Neural cell (in vitro differentiated cells): ENCODE data around the gene TNF. TPM values are rescaled to one million over a fixed set of nuclear protein-coding genes. Genes with fewer than 3 reads are reported as not detected.

Experiments
- H2AFZ ChIP-seq: fragments of 200-600, 300-800 bp; sonication (generic), shearing (Covaris generic); 2 replicates; pipeline ENCODE4 v1.6.0; 2014; ENCODE audit warnings: low read depth, mild to moderate bottlenecking, antibody characterized with exemption, low read length, moderate library complexity
- H3F3A ChIP-seq: fragments of 200-600 bp; shearing (Covaris generic); 2 replicates; pipeline ENCODE4 v1.6.1; 2016; ENCODE audit warnings: mild to moderate bottlenecking, moderate library complexity, mixed read lengths, antibody characterized with exemption, low read length; ENCODE audit not compliant: insufficient read depth, poor library complexity, severe bottlenecking
- H3K27ac ChIP-seq: fragments of 200-600, 300-800 bp; sonication (generic), shearing (Covaris generic); 2 replicates; pipeline ENCODE4 v1.5.1; 2014; ENCODE audit warnings: mild to moderate bottlenecking, low read length, moderate library complexity
- H3K27me3 ChIP-seq: fragments of 300-800, 200-600 bp; sonication (generic), shearing (Covaris generic); 2 replicates; pipeline ENCODE4 v1.6.0; 2014; ENCODE audit warnings: mild to moderate bottlenecking, low read depth, low read length, moderate library complexity; ENCODE audit not compliant: insufficient read depth
- H3K36me3 ChIP-seq: fragments of 300-800, 200-600 bp; sonication (generic), shearing (Covaris generic); 2 replicates; pipeline ENCODE4 v1.5.1; 2014; ENCODE audit warnings: mild to moderate bottlenecking, antibody characterized with exemption, low read length, moderate library complexity; ENCODE audit not compliant: insufficient read depth
- H3K4me2 ChIP-seq: fragments of 300-800, 200-600 bp; sonication (generic), shearing (Covaris generic); 2 replicates; pipeline ENCODE4 v1.6.0; 2014; ENCODE audit warnings: mild to moderate bottlenecking, low read length
- H3K4me3 ChIP-seq: fragments of 300-800, 200-600 bp; sonication (generic), shearing (Covaris generic); 2 replicates; pipeline ENCODE4 v1.5.1; 2014; ENCODE audit warnings: mild to moderate bottlenecking, low read length, moderate library complexity
- H3K79me2 ChIP-seq: fragments of 200-600 bp; shearing (Covaris generic); replicated peaks from 2 replicates; pipeline ENCODE4 v1.6.0; 2014; ENCODE audit warnings: mild to moderate bottlenecking, low read length, moderate library complexity; ENCODE audit not compliant: insufficient read depth
- H3K9ac ChIP-seq: fragments of 300-800, 200-600 bp; sonication (generic), shearing (Covaris generic); 2 replicates; pipeline ENCODE4 v1.6.1; 2016; ENCODE audit warnings: mild to moderate bottlenecking, low read length, mixed read lengths
- H3K9me2 ChIP-seq: fragments of 200-600 bp; shearing (Covaris generic); 2 replicates; pipeline ENCODE4 v1.6.1; 2016; ENCODE audit warnings: mild to moderate bottlenecking, low read length, mixed read lengths; ENCODE audit not compliant: insufficient read depth
- H3K9me3 ChIP-seq: fragments of 200-600, 300-800 bp; sonication (generic), shearing (Covaris generic); 2 replicates; pipeline ENCODE4 v1.6.1; 2016; ENCODE audit warnings: mild to moderate bottlenecking, mixed run types, low read length, moderate library complexity, mixed read lengths
- H4K20me1 ChIP-seq: fragments of 200-600 bp; shearing (Covaris generic); 2 replicates; pipeline ENCODE4 v1.6.1; 2016; ENCODE audit warnings: mild to moderate bottlenecking, mixed run types; ENCODE audit not compliant: insufficient read depth
- CTCF ChIP-seq: fragments of 450-650 bp; IDR thresholded peaks from 2 replicates; pipeline ENCODE4 v1.5.1; 2014; ENCODE audit warnings: antibody characterized with exemption, mild to moderate bottlenecking, moderate library complexity; ENCODE audit not compliant: poor library complexity, severe bottlenecking
- EP300 ChIP-seq: fragments of 450-650 bp; conservative IDR thresholded peaks from 2 replicates; pipeline ENCODE4 v1.6.1; 2014; ENCODE audit warnings: antibody characterized with exemption, mild to moderate bottlenecking, moderate library complexity; ENCODE audit not compliant: poor library complexity, severe bottlenecking
- EZH2 ChIP-seq: fragments of 200-600, 300-800 bp; shearing (Covaris generic), sonication (generic); IDR thresholded peaks from 2 replicates; pipeline ENCODE4 v1.6.1; 2014; ENCODE audit warnings: antibody characterized with exemption, low read length, borderline replicate concordance, mild to moderate bottlenecking; ENCODE audit not compliant: insufficient read depth, poor library complexity, severe bottlenecking
- MXI1 ChIP-seq: fragments of 450-650 bp; conservative IDR thresholded peaks from 2 replicates; pipeline ENCODE4 v1.6.1; 2014; ENCODE audit warnings: antibody characterized with exemption, mild to moderate bottlenecking; ENCODE audit not compliant: poor library complexity, severe bottlenecking
- POLR2AphosphoS5 ChIP-seq: IDR thresholded peaks from 2 replicates; pipeline ENCODE4 v1.6.1; 2012
- RAD21 ChIP-seq: fragments of 450-650 bp; conservative IDR thresholded peaks from 2 replicates; pipeline ENCODE4 v1.6.1; 2014; ENCODE audit warnings: antibody characterized with exemption, mild to moderate bottlenecking, moderate library complexity
- REST ChIP-seq: IDR thresholded peaks from 2 replicates; pipeline ENCODE4 v1.6.1; 2012; ENCODE audit warnings: borderline replicate concordance
- SMC3 ChIP-seq: fragments of 450-650 bp; conservative IDR thresholded peaks from 2 replicates; pipeline ENCODE4 v1.6.1; 2014; ENCODE audit warnings: antibody characterized with exemption, mild to moderate bottlenecking, moderate library complexity; ENCODE audit not compliant: poor library complexity
- TAF1 ChIP-seq: IDR thresholded peaks from 2 replicates; pipeline ENCODE4 v1.6.1; 2012; ENCODE audit warnings: low read depth
- polyA plus RNA-seq: library from polyadenylated mRNA; depleted of rRNA; stranded (reverse); fragments of >200 nt; gene quantifications from 2 replicates; pipeline ENCODE4 v1.2.3, GENCODE V29; 2014

TNF gene
- polyA plus RNA-seq, 1 donor from 2014 or later: not detected

- Histone ChIP-seq H3K79me2 (peaks cover 11% of the 10 kb centered on the region), H3K4me3 (no peak overlapping the region), H3F3A (no peaks in the 10 kb centered on the region), H4K20me1 (no peaks in the 10 kb centered on the region), H3K9me2 (no peaks in the 10 kb centered on the region), H3K27ac (no peak overlapping the region), H3K9me3 (no peaks in the 10 kb centered on the region), H2AFZ (no peak overlapping the region), H3K27me3 (no peaks in the 10 kb centered on the region), H3K4me2 (no peak overlapping the region), H3K36me3 (no peaks in the 10 kb centered on the region), H3K9ac (no peak overlapping the region)
- TF ChIP-seq EZH2 (no peak), MXI1 (no peak), TAF1 (no peak), CTCF (no peak), SMC3 (no peak), RAD21 (no peak), REST (no peak), POLR2AphosphoS5 (no peak), EP300 (no peak)
These were observed 17.1 kb upstream of the TNF start for GRCh38 chr6:31558318-31558625.

- Histone ChIP-seq H3K27me3 (no peaks in the 10 kb centered on the region), H3K4me3 (no peak overlapping the region), H2AFZ (no peak overlapping the region), H3K27ac (no peak overlapping the region), H3K9me2 (no peaks in the 10 kb centered on the region), H3F3A (no peaks in the 10 kb centered on the region), H3K4me2 (no peak overlapping the region), H3K9ac (no peak overlapping the region), H3K9me3 (no peaks in the 10 kb centered on the region), H4K20me1 (no peaks in the 10 kb centered on the region), H3K36me3 (no peaks in the 10 kb centered on the region), H3K79me2 (peaks cover 9% of the 10 kb centered on the region)
- TF ChIP-seq EP300: no peak
- TF ChIP-seq TAF1: no peak
- TF ChIP-seq SMC3: no peak
- TF ChIP-seq EZH2: no peak
- no peak for TF ChIP-seq REST
- no peak for TF ChIP-seq RAD21
- no peak for TF ChIP-seq POLR2AphosphoS5
- TF ChIP-seq CTCF: no peak
- no peak for TF ChIP-seq MXI1
These were observed 16.5 kb upstream of the TNF start for GRCh38 chr6:31558631-31559500.
